Measurements from ENCODE around the gene LPP.

The LPP gene

GRCh38 chr3:188925376-188925775, 771.4 kb downstream of the LPP start:
- no peak for DNase-seq (ENCODE audit: low spot score)

GRCh38 chr3:188926111-188926510, 772.2 kb downstream of the LPP start:
- no peak for DNase-seq (ENCODE audit: low spot score)

- no peak for DNase-seq (ENCODE audit: low spot score)
Measured at GRCh38 chr3:188926741-188927511, 773.0 kb downstream of the LPP start.

- no peak for DNase-seq (ENCODE audit: low spot score)
Measured at GRCh38 chr3:188927971-188928370, 774.0 kb downstream of the LPP start.

- no peak for DNase-seq (ENCODE audit: low spot score)
Measured at GRCh38 chr3:188929137-188929536, 775.2 kb downstream of the LPP start.

- no peak for DNase-seq (ENCODE audit: low spot score)
Measured at GRCh38 chr3:188931036-188931435, 777.1 kb downstream of the LPP start.

- no peak for DNase-seq (ENCODE audit: low spot score)
Measured at GRCh38 chr3:188931531-188931930, 777.6 kb downstream of the LPP start.

GRCh38 chr3:188934989-188935388, 781.0 kb downstream of the LPP start:
- no peak for DNase-seq (ENCODE audit: low spot score)

- no peak for DNase-seq (ENCODE audit: low spot score)
Measured at GRCh38 chr3:188936597-188937107, 782.7 kb downstream of the LPP start.

- DNase-seq (ENCODE audit: low spot score): no peak
Measured at GRCh38 chr3:188937389-188937788, 783.4 kb downstream of the LPP start.

- DNase-seq (ENCODE audit: low spot score): no peak
Measured at GRCh38 chr3:188938999-188939398, 785.0 kb downstream of the LPP start.

GRCh38 chr3:188939814-188940572, 786.0 kb downstream of the LPP start:
- DNase-seq (ENCODE audit: low spot score): no peak

Data from AG08396 (cell line).